ENCODE results near the gene MYBPC2.

DNA sequence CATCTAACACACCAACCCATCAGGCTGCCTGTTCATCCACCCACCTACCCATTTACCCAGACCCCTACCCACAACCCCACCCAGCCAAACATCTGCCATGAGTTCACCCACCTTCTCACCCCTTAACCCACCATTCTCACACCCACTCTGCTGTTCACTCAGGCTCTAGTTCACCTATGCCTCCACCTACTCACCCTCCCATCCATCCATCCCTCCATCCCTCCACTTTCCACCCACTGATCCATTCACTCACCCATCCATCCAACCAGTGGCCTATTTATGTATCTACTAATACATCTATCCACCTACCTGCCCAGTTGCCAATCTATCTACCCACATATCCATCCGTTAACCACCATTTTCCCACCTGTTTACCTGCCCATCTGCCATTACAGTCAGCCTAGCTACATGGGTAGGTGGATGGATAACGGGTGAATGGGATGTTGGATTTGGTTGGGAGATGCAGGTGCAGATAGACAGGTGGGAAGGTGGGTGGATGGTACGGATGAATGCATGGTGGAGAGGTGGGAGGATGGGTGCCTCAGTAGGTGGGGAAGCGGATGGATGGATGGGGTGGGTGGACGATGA, 5.3 kb downstream of the MYBPC2 start:
- TF ChIP-seq, protein P1, sequence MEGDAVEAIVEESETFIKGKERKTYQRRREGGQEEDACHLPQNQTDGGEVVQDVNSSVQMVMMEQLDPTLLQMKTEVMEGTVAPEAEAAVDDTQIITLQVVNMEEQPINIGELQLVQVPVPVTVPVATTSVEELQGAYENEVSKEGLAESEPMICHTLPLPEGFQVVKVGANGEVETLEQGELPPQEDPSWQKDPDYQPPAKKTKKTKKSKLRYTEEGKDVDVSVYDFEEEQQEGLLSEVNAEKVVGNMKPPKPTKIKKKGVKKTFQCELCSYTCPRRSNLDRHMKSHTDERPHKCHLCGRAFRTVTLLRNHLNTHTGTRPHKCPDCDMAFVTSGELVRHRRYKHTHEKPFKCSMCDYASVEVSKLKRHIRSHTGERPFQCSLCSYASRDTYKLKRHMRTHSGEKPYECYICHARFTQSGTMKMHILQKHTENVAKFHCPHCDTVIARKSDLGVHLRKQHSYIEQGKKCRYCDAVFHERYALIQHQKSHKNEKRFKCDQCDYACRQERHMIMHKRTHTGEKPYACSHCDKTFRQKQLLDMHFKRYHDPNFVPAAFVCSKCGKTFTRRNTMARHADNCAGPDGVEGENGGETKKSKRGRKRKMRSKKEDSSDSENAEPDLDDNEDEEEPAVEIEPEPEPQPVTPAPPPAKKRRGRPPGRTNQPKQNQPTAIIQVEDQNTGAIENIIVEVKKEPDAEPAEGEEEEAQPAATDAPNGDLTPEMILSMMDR (IDR thresholded peaks at IDR 0.05), result no peak
- TF ChIP-seq EP300 (IDR thresholded peaks at IDR 0.05), result no peak
- TF ChIP-seq POLR2A (IDR thresholded peaks at IDR 0.05), result no peak

Data from gastroesophageal sphincter (tissue), 3 donors.